ENCODE measurements around the gene OR2T1. TPM values are rescaled to one million over a fixed set of nuclear protein-coding genes. Genes with fewer than 3 reads are reported as not detected.
"Not testable (repeated sequence)": the region's sequence is repeated elsewhere in the genome, so short reads cannot be mapped to it uniquely, and the experiment has no call there.

Gene OR2T1
- total and polyA plus RNA-seq, 4 experiments from 2014 or later: not detected

GRCh38 chr1:248434913-248435312, 32.1 kb downstream of the OR2T1 start:
- H3K4me1 ChIP-seq (ENCODE audit: insufficient read depth, low read length); CTCF ChIA-PET (ENCODE audit: partially characterized antibody); H3K27me3 ChIP-seq (ENCODE audit: insufficient read depth, low read length); H3K36me3 Mint-ChIP-seq; intact Hi-C loops (cut with micrococcal nuclease); H3K4me3 Mint-ChIP-seq; H3K27me3 Mint-ChIP-seq; DNase-seq; H3K9me3 ChIP-seq (ENCODE audit: control insufficient read depth in 1 of 2, low read length in 2 of 2); H3K4me1 Mint-ChIP-seq; H3K9me3 Mint-ChIP-seq; H3K4me3 ChIP-seq (ENCODE audit: low read length in 2 of 2); H3K27ac ChIP-seq (ENCODE audit: low read depth, low read length); H3K36me3 ChIP-seq (ENCODE audit: insufficient read depth, low read length); POLR2A ChIA-PET (ENCODE audit: partially characterized antibody); H3K27ac Mint-ChIP-seq: not testable (repeated sequence)

GRCh38 chr1:248436303-248436702, 33.5 kb downstream of the OR2T1 start:
- H3K36me3 Mint-ChIP-seq; intact Hi-C loops (cut with micrococcal nuclease); H3K4me3 Mint-ChIP-seq; H3K4me3 ChIP-seq (ENCODE audit: low read length in 2 of 2); DNase-seq; POLR2A ChIA-PET (ENCODE audit: partially characterized antibody); H3K27ac ChIP-seq (ENCODE audit: low read depth, low read length); H3K9me3 Mint-ChIP-seq; H3K4me1 Mint-ChIP-seq; H3K9me3 ChIP-seq (ENCODE audit: control insufficient read depth in 1 of 2, low read length in 2 of 2); H3K27me3 Mint-ChIP-seq; H3K4me1 ChIP-seq (ENCODE audit: insufficient read depth, low read length); H3K27me3 ChIP-seq (ENCODE audit: insufficient read depth, low read length); H3K27ac Mint-ChIP-seq; H3K36me3 ChIP-seq (ENCODE audit: insufficient read depth, low read length); CTCF ChIA-PET (ENCODE audit: partially characterized antibody): not testable (repeated sequence)

DNA sequence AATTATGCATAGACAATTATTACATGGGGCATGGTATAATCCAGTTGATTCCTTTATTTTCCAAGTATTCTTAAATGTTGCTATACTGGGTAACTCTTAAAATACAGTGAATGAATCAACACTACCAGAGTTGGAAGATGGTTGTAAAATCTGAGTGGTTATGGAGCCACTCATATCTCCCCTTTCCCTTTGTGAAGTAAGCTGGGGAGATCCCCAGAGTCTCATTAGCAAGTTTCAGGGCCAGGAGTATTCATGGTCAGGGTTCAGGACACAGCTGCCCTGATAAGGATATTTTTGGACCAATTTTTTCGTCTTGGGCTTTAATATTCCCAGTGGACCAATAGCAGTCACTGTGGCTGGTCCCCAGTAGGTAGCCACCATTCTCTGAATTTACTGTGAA, 35.8 kb downstream of the OR2T1 start:
- DNase-seq; H3K4me3 ChIP-seq (ENCODE audit: low read length in 2 of 2); H3K27ac Mint-ChIP-seq; H3K27ac ChIP-seq (ENCODE audit: low read depth, low read length); H3K9me3 Mint-ChIP-seq; CTCF ChIA-PET (ENCODE audit: partially characterized antibody); H3K4me1 ChIP-seq (ENCODE audit: insufficient read depth, low read length); H3K36me3 ChIP-seq (ENCODE audit: insufficient read depth, low read length); H3K36me3 Mint-ChIP-seq; H3K27me3 ChIP-seq (ENCODE audit: insufficient read depth, low read length); POLR2A ChIA-PET (ENCODE audit: partially characterized antibody); H3K27me3 Mint-ChIP-seq; H3K9me3 ChIP-seq (ENCODE audit: control insufficient read depth in 1 of 2, low read length in 2 of 2); H3K4me3 Mint-ChIP-seq; H3K4me1 Mint-ChIP-seq; intact Hi-C loops (cut with micrococcal nuclease): not testable (repeated sequence)

DNA sequence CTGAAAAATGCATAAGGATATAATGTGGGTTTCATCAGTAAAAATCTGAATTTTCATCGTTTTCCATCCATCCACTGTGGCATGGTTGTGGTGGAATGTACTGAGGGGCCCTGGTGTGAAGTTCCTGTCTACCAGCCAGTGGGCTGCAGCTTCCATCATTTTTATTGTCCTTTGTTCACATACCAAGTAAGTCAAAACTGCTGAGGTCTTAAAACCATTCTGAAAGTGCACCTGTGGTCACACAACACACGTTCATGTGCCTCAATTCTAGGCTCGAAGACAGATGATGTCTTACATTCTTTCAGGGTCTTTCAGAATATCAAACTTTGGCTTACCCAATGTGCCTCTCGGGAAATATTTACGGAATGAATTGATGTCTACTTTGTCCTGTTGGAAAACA, 36.4 kb downstream of the OR2T1 start:
- H3K4me3 Mint-ChIP-seq; DNase-seq; H3K36me3 Mint-ChIP-seq; H3K36me3 ChIP-seq (ENCODE audit: insufficient read depth, low read length); H3K27ac ChIP-seq (ENCODE audit: low read depth, low read length); intact Hi-C loops (cut with micrococcal nuclease); H3K27ac Mint-ChIP-seq; H3K4me1 Mint-ChIP-seq; H3K27me3 Mint-ChIP-seq; H3K9me3 Mint-ChIP-seq; H3K4me3 ChIP-seq (ENCODE audit: low read length in 2 of 2); H3K27me3 ChIP-seq (ENCODE audit: insufficient read depth, low read length); H3K9me3 ChIP-seq (ENCODE audit: control insufficient read depth in 1 of 2, low read length in 2 of 2); CTCF ChIA-PET (ENCODE audit: partially characterized antibody); POLR2A ChIA-PET (ENCODE audit: partially characterized antibody); H3K4me1 ChIP-seq (ENCODE audit: insufficient read depth, low read length): not testable (repeated sequence)

DNA sequence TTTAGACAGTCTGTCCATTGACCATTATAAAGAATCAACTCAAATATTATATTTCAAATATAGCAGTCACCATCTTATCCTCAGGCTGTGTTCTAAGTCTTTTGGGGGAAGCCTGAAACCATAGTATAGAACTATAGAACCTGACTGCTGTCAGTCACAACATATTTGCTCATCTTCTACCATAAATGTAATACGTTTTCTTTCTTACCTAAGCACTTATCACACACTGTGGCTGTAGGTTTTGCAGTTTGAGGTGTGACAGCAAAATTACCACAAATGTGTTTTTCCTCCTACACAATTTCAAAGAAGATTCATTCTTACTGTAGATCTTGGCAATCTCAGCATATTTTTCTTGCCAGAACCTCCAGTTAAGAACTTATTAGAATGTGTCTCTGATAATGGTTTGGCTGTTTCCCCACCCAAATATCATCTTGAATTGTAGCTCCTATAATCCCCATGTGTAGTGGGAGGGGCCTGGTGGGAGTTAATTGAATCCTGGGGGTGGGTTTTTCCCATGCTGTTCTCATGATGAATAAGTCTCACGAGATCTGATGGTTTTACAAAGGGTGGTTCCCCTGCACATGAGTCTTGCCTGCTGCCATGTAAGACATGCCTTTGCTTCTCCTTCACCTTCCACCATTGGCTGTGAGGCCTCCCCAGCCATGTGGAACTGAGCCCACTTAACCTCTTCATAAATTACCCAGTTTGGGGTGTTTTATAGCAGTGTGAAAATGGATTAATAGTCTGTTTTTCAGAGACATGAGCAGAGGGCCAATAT, 39.8 kb downstream of the OR2T1 start:
- H3K36me3 Mint-ChIP-seq; H3K27me3 Mint-ChIP-seq; H3K27ac ChIP-seq (ENCODE audit: low read depth, low read length); DNase-seq; POLR2A ChIA-PET (ENCODE audit: partially characterized antibody); intact Hi-C loops (cut with micrococcal nuclease); H3K27me3 ChIP-seq (ENCODE audit: insufficient read depth, low read length); H3K36me3 ChIP-seq (ENCODE audit: insufficient read depth, low read length); H3K9me3 ChIP-seq (ENCODE audit: control insufficient read depth in 1 of 2, low read length in 2 of 2); H3K4me1 ChIP-seq (ENCODE audit: insufficient read depth, low read length); H3K9me3 Mint-ChIP-seq; H3K4me3 ChIP-seq (ENCODE audit: low read length in 2 of 2); H3K4me1 Mint-ChIP-seq; H3K27ac Mint-ChIP-seq; H3K4me3 Mint-ChIP-seq; CTCF ChIA-PET (ENCODE audit: partially characterized antibody): not testable (repeated sequence)

DNA sequence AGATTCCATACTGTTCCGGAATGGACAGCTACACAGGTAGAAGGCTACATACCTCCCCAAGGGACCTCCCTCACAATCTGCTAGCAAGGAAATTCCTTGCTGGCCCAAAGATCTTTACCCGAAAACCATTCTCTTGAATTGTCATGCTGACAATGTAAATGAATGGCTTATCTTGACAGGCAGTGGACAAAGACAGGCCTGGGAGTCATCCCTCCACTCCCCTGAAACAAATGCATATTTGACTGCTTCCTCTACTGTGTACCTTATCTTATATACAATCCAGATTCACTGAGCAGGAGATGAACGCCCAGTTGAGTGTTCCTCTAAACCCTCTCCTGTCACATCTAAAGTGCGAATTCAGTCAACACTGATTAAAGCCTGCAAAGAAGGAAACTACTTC, 41.8 kb downstream of the OR2T1 start:
- H3K4me3 Mint-ChIP-seq; DNase-seq; intact Hi-C loops (cut with micrococcal nuclease); H3K4me1 ChIP-seq (ENCODE audit: insufficient read depth, low read length); CTCF ChIA-PET (ENCODE audit: partially characterized antibody); H3K36me3 ChIP-seq (ENCODE audit: insufficient read depth, low read length); H3K9me3 ChIP-seq (ENCODE audit: control insufficient read depth in 1 of 2, low read length in 2 of 2); H3K4me1 Mint-ChIP-seq; H3K27ac ChIP-seq (ENCODE audit: low read depth, low read length); H3K27me3 ChIP-seq (ENCODE audit: insufficient read depth, low read length); H3K9me3 Mint-ChIP-seq; H3K27me3 Mint-ChIP-seq; H3K27ac Mint-ChIP-seq; POLR2A ChIA-PET (ENCODE audit: partially characterized antibody); H3K36me3 Mint-ChIP-seq; H3K4me3 ChIP-seq (ENCODE audit: low read length in 2 of 2): not testable (repeated sequence)

DNA sequence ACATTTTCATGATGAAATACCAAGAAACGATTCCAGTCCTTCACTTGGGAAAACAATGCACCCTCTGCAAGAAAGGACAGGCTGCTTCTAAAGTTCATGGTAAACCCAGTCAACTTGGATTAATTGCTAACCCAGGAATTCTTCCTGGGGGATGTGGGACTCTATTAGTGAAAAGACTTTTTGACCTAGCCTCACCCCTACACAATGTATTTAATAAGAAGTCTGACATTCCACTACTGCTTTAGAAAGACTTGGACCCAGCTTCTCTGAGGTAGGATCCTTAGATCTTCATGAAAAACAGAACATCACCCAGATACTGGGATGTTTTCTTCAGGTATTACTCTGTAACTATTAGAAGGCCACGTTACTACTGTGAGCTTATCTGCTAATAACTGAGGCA, 42.6 kb downstream of the OR2T1 start, which contains the start of gene OR2T2:
Gene OR2T2 (plus strand): TSS at position 239 of the 400 bp plus-strand sequence. CDS start 7,161 bp downstream, outside the sequence.
- H3K4me3 ChIP-seq (ENCODE audit: low read length in 2 of 2); H3K27ac Mint-ChIP-seq: not testable (repeated sequence)

More for the DNA sequence above, 42.6 kb downstream of the OR2T1 start, which contains the start of gene OR2T2:
- intact Hi-C loops (cut with micrococcal nuclease); POLR2A ChIA-PET (ENCODE audit: partially characterized antibody); H3K9me3 Mint-ChIP-seq; H3K36me3 ChIP-seq (ENCODE audit: insufficient read depth, low read length); H3K27ac ChIP-seq (ENCODE audit: low read depth, low read length); H3K27me3 ChIP-seq (ENCODE audit: insufficient read depth, low read length); H3K4me1 Mint-ChIP-seq; CTCF ChIA-PET (ENCODE audit: partially characterized antibody); H3K4me1 ChIP-seq (ENCODE audit: insufficient read depth, low read length); H3K27me3 Mint-ChIP-seq; H3K4me3 Mint-ChIP-seq; DNase-seq; H3K9me3 ChIP-seq (ENCODE audit: control insufficient read depth in 1 of 2, low read length in 2 of 2); H3K36me3 Mint-ChIP-seq: not testable (repeated sequence)

Measured in CD4-positive, alpha-beta memory T cell (primary cell).